Astrocyte of the spinal cord (primary cell): ENCODE data around the gene ANXA11.

Source experiments
- DNase-seq: peaks from one replicate; pipeline ENCODE4 v3.0.0; 2011; ENCODE audit warnings: low read depth, low spot score
- H3K4me3 ChIP-seq: 2 replicates; pipeline ENCODE4 v1.5.1; 2011; ENCODE audit warnings: low read depth, mild to moderate bottlenecking, low read length, moderate library complexity
- CTCF ChIP-seq: IDR thresholded peaks from 2 replicates; pipeline ENCODE4 v1.5.1; 2012; ENCODE audit warnings: low read depth, mild to moderate bottlenecking, low read length, inconsistent platforms
- in situ Hi-C: cut with HindIII; loops from 2 replicates; pipeline ENCODE4 v1.10.0; 2017; ENCODE audit warnings: low sequenced_read_pairs

The ANXA11 gene

GRCh38 chr10:80200687-80201086, 4.7 kb downstream of the ANXA11 start:
- TF ChIP-seq CTCF: no peak
- DNase-seq: no peak
- no peak overlapping the region for H3K4me3 ChIP-seq
- in situ Hi-C loops: no loop called here

GRCh38 chr10:80200259-80200658, 5.1 kb downstream of the ANXA11 start:
- in situ Hi-C loops: no loop called here
- TF ChIP-seq CTCF: no peak
- H3K4me3 ChIP-seq: no peak overlapping the region
- DNase-seq: no peak

- no peak overlapping the region for H3K4me3 ChIP-seq
- in situ Hi-C loops: no loop called here
- DNase-seq: peak; percentile 74
- TF ChIP-seq CTCF: no peak
These were observed 5.5 kb downstream of the ANXA11 start for GRCh38 chr10:80199828-80200227.

- no peak for DNase-seq
- in situ Hi-C loops: no loop called here
- TF ChIP-seq CTCF: no peak
- no peak overlapping the region for H3K4me3 ChIP-seq
These were observed 7.1 kb downstream of the ANXA11 start for GRCh38 chr10:80197972-80198916.

GRCh38 chr10:80196950-80197315, 8.4 kb downstream of the ANXA11 start:
- no peak for TF ChIP-seq CTCF
- no peak overlapping the region for H3K4me3 ChIP-seq
- in situ Hi-C loops: no loop called here
- DNase-seq: no peak

GRCh38 chr10:80196270-80196949, 8.9 kb downstream of the ANXA11 start:
- in situ Hi-C loops: no loop called here
- no peak overlapping the region for H3K4me3 ChIP-seq
- peak; percentile 57 for DNase-seq
- TF ChIP-seq CTCF: no peak
